ENCODE results near the gene FUT8. TPM values are rescaled to one million over a fixed set of nuclear protein-coding genes. Genes with fewer than 3 reads are reported as not detected.
"Not testable (repeated sequence)": the region's sequence is repeated elsewhere in the genome, so short reads cannot be mapped to it uniquely, and the experiment has no call there.

The FUT8 gene
- total and polyA plus RNA-seq, 2 donors (not counting 1 experiment from before 2014, with no cell fraction given), result 13.2 to 91.8 TPM

- H3K27me3 ChIP-seq (replicated peaks in 1 of 4; ENCODE audit: control extremely low read depth in 1 of 4, control insufficient read depth in 3 of 4, insufficient read depth in 4 of 4, low read length in 3 of 4); H3K36me3 ChIP-seq (replicated peaks in 1 of 2; ENCODE audit: control extremely low read depth in 1 of 2, control insufficient read depth in 1 of 2, extremely low read depth in 1 of 2, insufficient read depth in 2 of 2, low read length in 1 of 2); H3K4me1 ChIP-seq (ENCODE audit: control insufficient read depth in 2 of 2, insufficient read depth in 2 of 2, low read length in 2 of 2); POLR2A ChIA-PET; H3K4me3 Mint-ChIP-seq; DNase-seq; H4K20me1 ChIP-seq (ENCODE audit: control insufficient read depth, insufficient read depth, low read length, poor library complexity, severe bottlenecking); ATAC-seq (ENCODE audit: low read depth); H3K27me3 Mint-ChIP-seq; H3K27ac ChIP-seq (ENCODE audit: low read length in 2 of 2); H3K4me2 ChIP-seq (replicated peaks; ENCODE audit: low read depth, low read length, poor library complexity, severe bottlenecking); H3K4me3 ChIP-seq (ENCODE audit: control extremely low read depth in 1 of 5, extremely low read depth in 1 of 5, insufficient read depth in 1 of 5, low read depth in 2 of 5, low read length in 4 of 5); intact Hi-C loops (cut with micrococcal nuclease); H3K27ac Mint-ChIP-seq; H2AFZ ChIP-seq (ENCODE audit: insufficient read depth, low read depth, low read length, poor library complexity, severe bottlenecking); H3K9ac ChIP-seq (ENCODE audit: low read length); CTCF ChIA-PET: not testable (repeated sequence)
- H3K79me2 ChIP-seq (ENCODE audit: control insufficient read depth, insufficient read depth, low read length), result peaks cover 18% of the 10 kb centered on the region
- 97% methylated on average over 24 of the region's 29 CpGs for WGBS (ENCODE audit: insufficient coverage)
- H3K9me3 ChIP-seq (ENCODE audit: control extremely low read depth in 1 of 3, control insufficient read depth in 2 of 3, insufficient read depth in 1 of 3, low read length in 2 of 3), result peaks cover 7 to 15% (median 11%) of the 10 kb centered on the region in 3 donors
- Mint-ChIP-seq H3K9me3 (ENCODE audit: insufficient read depth) (peaks cover 12% of the 10 kb centered on the region), H3K4me1 (peaks cover 11% of the 10 kb centered on the region)
Observed at GRCh38 chr14:65717384-65717915, 304.9 kb downstream of the FUT8 start.

GRCh38 chr14:65718629-65719028 lies 306.1 kb downstream of the FUT8 start:
- no peak for DNase-seq
- Histone ChIP-seq H3K79me2 (ENCODE audit: control insufficient read depth, insufficient read depth, low read length) (peaks cover 12% of the 10 kb centered on the region), H3K9ac (ENCODE audit: low read length) (no peak overlapping the region), H3K4me1 (ENCODE audit: control insufficient read depth in 2 of 2, insufficient read depth in 2 of 2, low read length in 2 of 2) (peaks cover 7 to 8% of the 10 kb centered on the region in 2 donors), H3K36me3 (replicated peaks in 1 of 2; ENCODE audit: control extremely low read depth in 1 of 2, control insufficient read depth in 1 of 2, extremely low read depth in 1 of 2, insufficient read depth in 2 of 2, low read length in 1 of 2) (peaks cover 2 to 16% of the 10 kb centered on the region in 2 experiments), H3K9me3 (ENCODE audit: control extremely low read depth in 1 of 3, control insufficient read depth in 2 of 3, insufficient read depth in 1 of 3, low read length in 2 of 3) (peaks cover 7 to 15% (median 11%) of the 10 kb centered on the region in 3 donors), H3K4me3 (ENCODE audit: control extremely low read depth in 1 of 5, extremely low read depth in 1 of 5, insufficient read depth in 1 of 5, low read depth in 2 of 5, low read length in 4 of 5) (no peak overlapping the region), H2AFZ (ENCODE audit: insufficient read depth, low read depth, low read length, poor library complexity, severe bottlenecking) (no peak overlapping the region), H3K27ac (ENCODE audit: low read length in 2 of 2) (no peak overlapping the region), H3K4me2 (replicated peaks; ENCODE audit: low read depth, low read length, poor library complexity, severe bottlenecking) (no peak overlapping the region), H4K20me1 (ENCODE audit: control insufficient read depth, insufficient read depth, low read length, poor library complexity, severe bottlenecking) (no peaks in the 10 kb centered on the region), H3K27me3 (replicated peaks in 1 of 4; ENCODE audit: control extremely low read depth in 1 of 4, control insufficient read depth in 3 of 4, insufficient read depth in 4 of 4, low read length in 3 of 4) (no peaks in the 10 kb centered on the region)
- Mint-ChIP-seq H3K4me3 (no peak overlapping the region), H3K27ac (no peak overlapping the region), H3K27me3 (no peaks in the 10 kb centered on the region), H3K4me1 (peaks cover 17% of the 10 kb centered on the region), H3K9me3 (ENCODE audit: insufficient read depth) (peaks cover 8% of the 10 kb centered on the region)
- intact Hi-C loops (cut with micrococcal nuclease), result no loop called here
- no CpG with 5 or more reads among the region's 1 CpG for WGBS (ENCODE audit: insufficient coverage)
- TF ChIP-seq EZH2 (IDR thresholded peaks at IDR 0.05; ENCODE audit: borderline replicate concordance, insufficient read depth, low read depth, low read length, poor library complexity, severe bottlenecking) (no peak), CTCF (IDR thresholded peaks at IDR 0.05) (no peak)
- CTCF ChIA-PET, result interaction anchor here (0.8 kb wide), 1 partner anchor 238 kb away, joined by 3 read pairs; no protein-coding TSS in a partner anchor
- POLR2A ChIA-PET, result no interaction called here
- no peak for ATAC-seq (ENCODE audit: low read depth)
